SK-N-SH (cell line): ENCODE data around the gene USP34. TPM values are rescaled to one million over a fixed set of nuclear protein-coding genes. Genes with fewer than 3 reads are reported as not detected.

Source experiments
- CTCF ChIA-PET: fragments of 300-600, 350-600 bp; formaldehyde crosslinking; extraction: SDS; loops from one replicate; lab custom pipeline; 2021; lab: Yijun Ruan, JAX
- POLR2A ChIA-PET: fragments of 350-600 bp; sonication (Branson Sonifier 250); formaldehyde crosslinking; extraction: SDS; loops from one replicate; lab custom pipeline; 2020; ENCODE audit warnings: antibody characterized with exemption, inconsistent platforms; lab: Yijun Ruan, JAX
- DNase-seq: peaks from one replicate; pipeline ENCODE4 v3.0.0; 2012
- H2AFZ ChIP-seq: fragments of 200-600 bp; sonication (generic); 2 replicates; pipeline ENCODE4 v1.8.1; 2016; ENCODE audit warnings: antibody characterized with exemption, mild to moderate bottlenecking, low read depth
- H3F3A ChIP-seq: fragments of 200-600 bp; sonication (generic); replicated peaks from 2 replicates; pipeline ENCODE3; 2016; ENCODE audit warnings: antibody characterized with exemption, mild to moderate bottlenecking; ENCODE audit not compliant: insufficient read depth
- H3K27ac ChIP-seq, 2 experiments: fragments of 200-500 bp in 1 of 2; fragments of 200-600 bp in 1 of 2; sonication (Bioruptor generic) in 1 of 2; sonication (generic), shearing (Covaris generic) in 1 of 2; 2 replicates each; pipeline versions ENCODE4 v1.5.1 to v1.6.1; 2014 to 2016; ENCODE audit warnings: low read depth in 2 of 2, inconsistent platforms in 1 of 2, low read length in 1 of 2, mild to moderate bottlenecking in 1 of 2, mixed read lengths in 1 of 2
- H3K27me3 ChIP-seq: fragments of 200-600 bp; sonication (generic), shearing (Covaris generic); 2 replicates; pipeline ENCODE4 v1.6.1; 2016; ENCODE audit warnings: mixed run types; ENCODE audit not compliant: insufficient read depth
- H3K36me3 ChIP-seq, 2 experiments: fragments of 200-500 bp in 1 of 2; fragments of 200-600 bp in 1 of 2; sonication (Bioruptor generic) in 1 of 2; sonication (generic) in 1 of 2; replicated peaks in 1 of 2; 2 replicates each; pipeline versions ENCODE3 to v1.5.1; 2014 to 2016; ENCODE audit warnings: low read length in 1 of 2, mild to moderate bottlenecking in 1 of 2; ENCODE audit not compliant: insufficient read depth in 2 of 2, control insufficient read depth in 1 of 2
- H3K4me1 ChIP-seq, 2 experiments: fragments of 200-500 bp in 1 of 2; fragments of 200-600 bp in 1 of 2; sonication (Bioruptor generic) in 1 of 2; sonication (generic), shearing (Covaris generic) in 1 of 2; 2 replicates each; pipeline versions ENCODE4 v1.5.1 to v1.6.1; 2014 to 2016; ENCODE audit warnings: low read depth in 1 of 2, low read length in 1 of 2, mixed run types in 1 of 2; ENCODE audit not compliant: insufficient read depth in 2 of 2, control insufficient read depth in 1 of 2
- H3K4me2 ChIP-seq: fragments of 200-600 bp; sonication (generic), shearing (Covaris generic); 2 replicates; pipeline ENCODE4 v1.6.1; 2017; ENCODE audit warnings: mixed run types
- H3K4me3 ChIP-seq, 2 experiments: fragments of 200-500 bp in 1 of 2; fragments of 200-600 bp in 1 of 2; sonication (Bioruptor generic) in 1 of 2; sonication (generic), shearing (Covaris generic) in 1 of 2; 2 replicates each; pipeline versions ENCODE4 v1.5.1 to v1.8.1; 2014 to 2016; ENCODE audit warnings: low read depth in 2 of 2, inconsistent platforms in 1 of 2, low read length in 1 of 2, mild to moderate bottlenecking in 1 of 2, mixed read lengths in 1 of 2, moderate library complexity in 1 of 2
- H3K79me2 ChIP-seq: fragments of 200-600 bp; sonication (generic); 2 replicates; pipeline ENCODE4 v1.8.1; 2017; ENCODE audit warnings: mild to moderate bottlenecking; ENCODE audit not compliant: insufficient read depth
- H3K9ac ChIP-seq: fragments of 200-600 bp; sonication (generic); 2 replicates; pipeline ENCODE4 v1.6.1; 2017; ENCODE audit warnings: mixed run types
- H3K9me2 ChIP-seq: fragments of 200-600 bp; sonication (generic); 2 replicates; pipeline ENCODE4 v1.6.1; 2017; ENCODE audit warnings: mixed run types
- H3K9me3 ChIP-seq: fragments of 200-600 bp; sonication (generic); 2 replicates; pipeline ENCODE4 v1.6.1; 2017; ENCODE audit warnings: mixed run types, mild to moderate bottlenecking, moderate library complexity
- H4K20me1 ChIP-seq: fragments of 200-600 bp; sonication (generic); 2 replicates; pipeline ENCODE4 v1.6.1; 2017; ENCODE audit warnings: mild to moderate bottlenecking, mixed run types; ENCODE audit not compliant: insufficient read depth
- CHD2 ChIP-seq: fragments of 150-350 bp; IDR thresholded peaks from 2 replicates; pipeline ENCODE4 v1.6.1; 2018; ENCODE audit warnings: low read length; ENCODE audit not compliant: partially characterized antibody
- EP300 ChIP-seq, 2 experiments: IDR thresholded peaks; 2 replicates each; pipeline versions ENCODE4 v1.4.0 to v1.6.1; 2012; ENCODE audit warnings: borderline replicate concordance in 1 of 2, low read depth in 1 of 2, low read length in 1 of 2
- EZH2phosphoT487 ChIP-seq: fragments of 200-600 bp; sonication (generic); IDR thresholded peaks from 2 replicates; pipeline ENCODE4 v1.6.1; 2017; ENCODE audit warnings: low read depth, mixed run types, mild to moderate bottlenecking, antibody characterized with exemption, moderate library complexity, borderline replicate concordance
- FOSL2 ChIP-seq: IDR thresholded peaks from 2 replicates; pipeline ENCODE4 v1.4.0; 2012; ENCODE audit warnings: low read depth, mild to moderate bottlenecking, moderate library complexity, borderline replicate concordance
- JUND ChIP-seq: IDR thresholded peaks from 2 replicates; pipeline ENCODE4 v1.4.0; 2012
- NRF1 ChIP-seq: IDR thresholded peaks from 2 replicates; pipeline ENCODE4 v1.6.1; 2012; ENCODE audit warnings: low read depth, mild to moderate bottlenecking, low read length
- POLR2AphosphoS5 ChIP-seq: IDR thresholded peaks from 2 replicates; pipeline ENCODE4 v1.6.1; 2012; ENCODE audit warnings: low read depth, low read length
- RAD21 ChIP-seq: IDR thresholded peaks from 2 replicates; pipeline ENCODE4 v1.6.1; 2012; ENCODE audit warnings: mild to moderate bottlenecking, low read length
- SIN3A ChIP-seq: IDR thresholded peaks from 2 replicates; pipeline ENCODE4 v1.6.1; 2012; ENCODE audit warnings: low read depth, mild to moderate bottlenecking, low read length, moderate library complexity, borderline replicate concordance
- SMC3 ChIP-seq: IDR thresholded peaks from 2 replicates; pipeline ENCODE4 v1.6.1; 2012; ENCODE audit warnings: low read depth, low read length, improper control_type of control experiment
- TAF1 ChIP-seq: IDR thresholded peaks from 2 replicates; pipeline ENCODE4 v1.6.1; 2012; ENCODE audit warnings: low read depth, mild to moderate bottlenecking, low read length, moderate library complexity, borderline replicate concordance
- TCF12 ChIP-seq: IDR thresholded peaks from 2 replicates; pipeline ENCODE4 v1.4.0; 2012
- TEAD4 ChIP-seq: IDR thresholded peaks from 2 replicates; pipeline ENCODE4 v1.4.0; 2012; ENCODE audit warnings: mild to moderate bottlenecking, borderline replicate concordance; ENCODE audit not compliant: insufficient read depth
- YY1 ChIP-seq: IDR thresholded peaks from 2 replicates; pipeline ENCODE4 v1.4.0; 2012; ENCODE audit warnings: low read depth, mild to moderate bottlenecking
- WGBS: methylation state at CpG from one replicate; pipeline ENCODE4 v1.1.6; 2017; ENCODE audit warnings: low lambda C conversion rate; 5-methylcytosine and 5-hydroxymethylcytosine counted together
- polyA plus RNA-seq, 3 experiments: library from polyadenylated mRNA; depleted of rRNA; stranded (reverse); fragments of >200 nt; gene quantifications; 2 replicates each; pipeline ENCODE4 v1.2.3, GENCODE V29; 2012
- TF ChIP-seq, protein P1 (sequence below): fragments of 200-600 bp; sonication (generic); IDR thresholded peaks from 2 replicates; pipeline ENCODE4 v1.6.1; 2017; ENCODE audit warnings: antibody characterized with exemption, mild to moderate bottlenecking, moderate library complexity
- TF ChIP-seq, protein P2 (sequence below): IDR thresholded peaks from 2 replicates; pipeline ENCODE4 v1.4.0; 2012; ENCODE audit warnings: low read depth, borderline replicate concordance
- TF ChIP-seq, protein P3 (sequence below): fragments of 150-350 bp; IDR thresholded peaks from 2 replicates; pipeline ENCODE4 v1.6.1; 2017; ENCODE audit warnings: antibody characterized with exemption, low read length, low read depth, borderline replicate concordance

Gene USP34
- polyA plus RNA-seq, 1 of the 3 experiments (the other 2 are of a cell fraction) = 31.4 TPM

DNA sequence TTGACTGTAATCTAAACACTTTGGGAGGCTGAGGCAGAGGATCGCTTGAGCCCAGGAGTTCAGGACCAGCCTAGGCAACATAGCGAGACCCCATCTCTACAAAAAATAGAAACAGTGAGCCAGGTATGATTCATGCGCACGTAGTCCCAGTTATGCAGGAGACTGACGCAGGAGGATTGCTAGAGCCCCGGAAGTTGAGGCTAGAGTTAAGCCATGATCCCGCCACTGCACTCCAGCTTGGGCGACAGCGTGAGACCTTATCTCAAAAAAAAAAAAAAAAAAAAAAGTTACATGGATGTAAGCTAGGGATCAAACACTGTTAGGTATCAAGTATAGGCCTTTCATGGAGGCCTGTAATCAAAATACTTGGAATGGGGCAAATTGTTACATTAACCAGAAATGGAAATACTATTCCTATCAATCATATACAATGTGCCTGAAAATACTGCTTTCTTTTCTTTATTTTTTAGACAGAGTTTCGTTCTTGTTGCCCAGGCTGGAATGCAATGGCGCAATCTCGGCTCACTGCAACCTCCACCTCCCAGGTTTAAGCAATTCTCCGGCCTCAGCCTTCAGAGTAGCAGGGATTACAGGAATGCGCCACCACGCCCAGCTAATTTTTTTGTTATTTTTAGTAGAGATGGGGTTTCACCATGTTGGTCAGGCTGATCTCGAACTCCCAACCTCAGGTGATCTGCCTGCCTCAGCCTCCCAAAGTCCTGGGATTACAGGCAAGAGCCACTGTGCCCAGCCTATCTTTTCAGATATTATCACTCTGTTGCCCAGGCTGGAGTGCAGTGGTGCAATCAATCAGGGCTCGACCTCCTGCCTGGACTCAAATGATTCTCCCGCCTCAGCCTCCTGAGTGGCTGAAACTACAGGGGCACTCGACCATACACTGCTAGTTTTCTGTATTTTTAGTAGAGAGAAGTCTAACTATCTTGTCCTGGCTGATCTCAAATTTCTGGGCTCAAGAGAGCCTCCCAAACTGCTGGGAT, 40.1 kb upstream of the USP34 start:
- ChIA-PET POLR2A (no interaction called here), CTCF (interaction anchor here (0.7 kb wide), 1 partner anchor 11 kb away, joined by 3 read pairs; no protein-coding TSS in a partner anchor)
- H3K4me1 ChIP-seq = no peaks in the 10 kb centered on the region
- no peak overlapping the region for H2AFZ ChIP-seq
- no peak for DNase-seq
- H3K36me3 ChIP-seq = peaks cover 16 to 89% of the 10 kb centered on the region in 2 experiments
- H3K9me2 ChIP-seq = no peaks in the 10 kb centered on the region
- no peaks in the 10 kb centered on the region for H3K9me3 ChIP-seq
- no peak overlapping the region for H3K4me3 ChIP-seq
- no peaks in the 10 kb centered on the region for H3K27me3 ChIP-seq
- TF ChIP-seq RAD21 = no peak
- no peak for TF ChIP-seq TEAD4
- no peak for TF ChIP-seq EZH2phosphoT487
- TF ChIP-seq, protein P1, sequence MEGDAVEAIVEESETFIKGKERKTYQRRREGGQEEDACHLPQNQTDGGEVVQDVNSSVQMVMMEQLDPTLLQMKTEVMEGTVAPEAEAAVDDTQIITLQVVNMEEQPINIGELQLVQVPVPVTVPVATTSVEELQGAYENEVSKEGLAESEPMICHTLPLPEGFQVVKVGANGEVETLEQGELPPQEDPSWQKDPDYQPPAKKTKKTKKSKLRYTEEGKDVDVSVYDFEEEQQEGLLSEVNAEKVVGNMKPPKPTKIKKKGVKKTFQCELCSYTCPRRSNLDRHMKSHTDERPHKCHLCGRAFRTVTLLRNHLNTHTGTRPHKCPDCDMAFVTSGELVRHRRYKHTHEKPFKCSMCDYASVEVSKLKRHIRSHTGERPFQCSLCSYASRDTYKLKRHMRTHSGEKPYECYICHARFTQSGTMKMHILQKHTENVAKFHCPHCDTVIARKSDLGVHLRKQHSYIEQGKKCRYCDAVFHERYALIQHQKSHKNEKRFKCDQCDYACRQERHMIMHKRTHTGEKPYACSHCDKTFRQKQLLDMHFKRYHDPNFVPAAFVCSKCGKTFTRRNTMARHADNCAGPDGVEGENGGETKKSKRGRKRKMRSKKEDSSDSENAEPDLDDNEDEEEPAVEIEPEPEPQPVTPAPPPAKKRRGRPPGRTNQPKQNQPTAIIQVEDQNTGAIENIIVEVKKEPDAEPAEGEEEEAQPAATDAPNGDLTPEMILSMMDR = no peak
- no peak for TF ChIP-seq SMC3
- TF ChIP-seq TCF12 = no peak
- no peak for TF ChIP-seq JUND
- no peak for TF ChIP-seq YY1
- no peak for TF ChIP-seq NRF1
- TF ChIP-seq CHD2 = no peak
- no peak for TF ChIP-seq FOSL2
- no peak for TF ChIP-seq SIN3A
- no peak for TF ChIP-seq EP300 (IDR thresholded peaks at IDR 0.05; ENCODE audit: borderline replicate concordance in 1 of 2, low read depth in 1 of 2, low read length in 1 of 2)
- no peak for TF ChIP-seq POLR2AphosphoS5
- TF ChIP-seq, protein P2, sequence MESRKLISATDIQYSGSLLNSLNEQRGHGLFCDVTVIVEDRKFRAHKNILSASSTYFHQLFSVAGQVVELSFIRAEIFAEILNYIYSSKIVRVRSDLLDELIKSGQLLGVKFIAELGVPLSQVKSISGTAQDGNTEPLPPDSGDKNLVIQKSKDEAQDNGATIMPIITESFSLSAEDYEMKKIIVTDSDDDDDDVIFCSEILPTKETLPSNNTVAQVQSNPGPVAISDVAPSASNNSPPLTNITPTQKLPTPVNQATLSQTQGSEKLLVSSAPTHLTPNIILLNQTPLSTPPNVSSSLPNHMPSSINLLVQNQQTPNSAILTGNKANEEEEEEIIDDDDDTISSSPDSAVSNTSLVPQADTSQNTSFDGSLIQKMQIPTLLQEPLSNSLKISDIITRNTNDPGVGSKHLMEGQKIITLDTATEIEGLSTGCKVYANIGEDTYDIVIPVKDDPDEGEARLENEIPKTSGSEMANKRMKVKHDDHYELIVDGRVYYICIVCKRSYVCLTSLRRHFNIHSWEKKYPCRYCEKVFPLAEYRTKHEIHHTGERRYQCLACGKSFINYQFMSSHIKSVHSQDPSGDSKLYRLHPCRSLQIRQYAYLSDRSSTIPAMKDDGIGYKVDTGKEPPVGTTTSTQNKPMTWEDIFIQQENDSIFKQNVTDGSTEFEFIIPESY = no peak
- TF ChIP-seq, protein P3, sequence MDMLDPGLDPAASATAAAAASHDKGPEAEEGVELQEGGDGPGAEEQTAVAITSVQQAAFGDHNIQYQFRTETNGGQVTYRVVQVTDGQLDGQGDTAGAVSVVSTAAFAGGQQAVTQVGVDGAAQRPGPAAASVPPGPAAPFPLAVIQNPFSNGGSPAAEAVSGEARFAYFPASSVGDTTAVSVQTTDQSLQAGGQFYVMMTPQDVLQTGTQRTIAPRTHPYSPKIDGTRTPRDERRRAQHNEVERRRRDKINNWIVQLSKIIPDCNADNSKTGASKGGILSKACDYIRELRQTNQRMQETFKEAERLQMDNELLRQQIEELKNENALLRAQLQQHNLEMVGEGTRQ = no peak
- TF ChIP-seq TAF1 = no peak
- H3F3A ChIP-seq = peaks cover 21% of the 10 kb centered on the region
- H4K20me1 ChIP-seq = peaks cover 96% of the 10 kb centered on the region
- no peak overlapping the region; a peak in 1 of 4 replicates for H3K27ac ChIP-seq
- no peak overlapping the region for H3K9ac ChIP-seq
- H3K79me2 ChIP-seq = peaks cover 100% of the 10 kb centered on the region
- H3K4me2 ChIP-seq = no peak overlapping the region
- 97% methylated on average over 19 of the region's 19 CpGs for WGBS
